ENCODE measurements around the gene TDRD10. TPM values are rescaled to one million over a fixed set of nuclear protein-coding genes. Genes with fewer than 3 reads are reported as not detected.
"Not testable (repeated sequence)": the region's sequence is repeated elsewhere in the genome, so short reads cannot be mapped to it uniquely, and the experiment has no call there.

The TDRD10 gene
- total RNA-seq, 2 experiments from 2014 or later = not detected

- H3K9me3 Mint-ChIP-seq = no peaks in the 10 kb centered on the region
- peaks cover 8% of the 10 kb centered on the region for H3K4me1 Mint-ChIP-seq
- no peak for DNase-seq
- H3K36me3 Mint-ChIP-seq = no peaks in the 10 kb centered on the region
- H3K27ac Mint-ChIP-seq = no peak overlapping the region
- no peak overlapping the region for H3K4me3 Mint-ChIP-seq
- no peaks in the 10 kb centered on the region for H3K27me3 Mint-ChIP-seq
These were observed 32.0 kb upstream of the TDRD10 start for GRCh38 chr1:154469844-154470560.

DNA sequence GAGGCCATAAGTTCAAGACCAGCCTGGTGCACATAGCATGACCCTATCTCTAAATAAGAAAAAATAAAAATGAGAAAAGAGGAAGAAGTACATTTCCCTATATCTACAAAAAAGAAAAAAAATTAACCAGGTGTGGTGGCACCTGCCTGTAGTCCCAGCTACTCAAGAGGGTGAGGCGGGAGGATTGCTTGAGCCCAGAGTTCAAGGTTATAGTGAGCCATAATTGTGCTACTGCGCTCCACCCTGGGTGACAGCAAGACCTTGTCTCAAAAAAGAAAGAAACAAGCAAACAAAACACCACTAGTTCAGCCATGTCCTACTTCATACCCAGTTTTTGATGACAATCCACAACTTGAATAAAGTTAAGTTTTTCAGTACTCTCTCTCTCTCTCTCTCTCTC is 30.7 kb upstream of the TDRD10 start:
- Mint-ChIP-seq H3K27ac (no peak overlapping the region), H3K4me3 (no peak overlapping the region), H3K27me3 (no peaks in the 10 kb centered on the region), H3K36me3 (no peaks in the 10 kb centered on the region), H3K9me3 (no peaks in the 10 kb centered on the region), H3K4me1 (peaks cover 2% of the 10 kb centered on the region)
- no peak for DNase-seq

DNA sequence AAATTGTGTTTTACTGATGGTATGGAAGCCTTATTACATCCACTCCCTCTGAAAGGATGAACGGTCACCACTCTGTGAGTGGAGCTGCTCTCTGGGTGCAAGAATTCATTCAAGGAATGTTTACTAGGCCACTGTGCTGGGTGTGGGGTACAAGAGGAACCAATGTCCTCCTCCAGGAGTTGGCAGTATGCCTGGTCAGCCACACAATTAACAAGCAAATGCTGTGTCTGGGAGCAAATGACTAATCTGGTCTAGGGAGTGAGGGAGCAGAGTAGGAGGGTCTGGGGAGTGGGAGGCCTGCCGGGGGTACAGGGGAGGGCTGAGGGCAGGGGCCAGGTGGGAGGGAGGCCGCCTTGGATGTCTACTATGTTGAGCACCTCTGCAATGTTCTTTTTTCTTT is 27.2 kb upstream of the TDRD10 start:
- H3K27ac Mint-ChIP-seq = no peak overlapping the region
- H3K27me3 Mint-ChIP-seq = no peaks in the 10 kb centered on the region
- H3K36me3 Mint-ChIP-seq = no peaks in the 10 kb centered on the region
- no peak for DNase-seq
- H3K9me3 Mint-ChIP-seq = no peaks in the 10 kb centered on the region
- H3K4me3 Mint-ChIP-seq = no peak overlapping the region
- peaks cover 16% of the 10 kb centered on the region for H3K4me1 Mint-ChIP-seq

- Mint-ChIP-seq H3K4me3 (no peak overlapping the region), H3K27ac (no peak overlapping the region), H3K36me3 (no peaks in the 10 kb centered on the region), H3K9me3 (no peaks in the 10 kb centered on the region), H3K27me3 (no peaks in the 10 kb centered on the region), H3K4me1 (peaks cover 16% of the 10 kb centered on the region)
- no peak for DNase-seq
These were observed 25.2 kb upstream of the TDRD10 start for GRCh38 chr1:154476791-154477190.

DNA sequence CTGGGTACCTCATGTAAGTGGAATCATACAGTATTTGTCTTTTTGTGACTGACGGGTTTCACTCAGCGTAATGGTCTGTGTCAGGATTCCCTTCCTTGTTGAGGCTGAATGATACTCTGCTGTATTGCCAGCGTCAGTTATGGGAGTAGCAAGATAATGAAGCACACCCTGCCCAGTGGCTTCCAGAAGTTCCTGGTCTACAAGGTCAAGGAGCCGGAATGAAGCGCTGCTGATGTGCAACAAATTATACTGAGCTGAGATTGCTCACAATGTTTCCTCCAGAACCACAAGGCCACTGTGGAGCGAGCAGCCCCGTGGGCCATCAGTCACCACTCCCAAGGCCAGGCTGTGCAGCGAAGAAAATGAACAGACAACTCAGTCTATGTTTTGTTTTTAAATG is 24.0 kb upstream of the TDRD10 start:
- H3K9me3 Mint-ChIP-seq = no peaks in the 10 kb centered on the region
- peaks cover 16% of the 10 kb centered on the region for H3K4me1 Mint-ChIP-seq
- no peak overlapping the region for H3K4me3 Mint-ChIP-seq
- H3K27me3 Mint-ChIP-seq = no peaks in the 10 kb centered on the region
- H3K27ac Mint-ChIP-seq = no peak overlapping the region
- no peak for DNase-seq
- H3K36me3 Mint-ChIP-seq = no peaks in the 10 kb centered on the region

DNA sequence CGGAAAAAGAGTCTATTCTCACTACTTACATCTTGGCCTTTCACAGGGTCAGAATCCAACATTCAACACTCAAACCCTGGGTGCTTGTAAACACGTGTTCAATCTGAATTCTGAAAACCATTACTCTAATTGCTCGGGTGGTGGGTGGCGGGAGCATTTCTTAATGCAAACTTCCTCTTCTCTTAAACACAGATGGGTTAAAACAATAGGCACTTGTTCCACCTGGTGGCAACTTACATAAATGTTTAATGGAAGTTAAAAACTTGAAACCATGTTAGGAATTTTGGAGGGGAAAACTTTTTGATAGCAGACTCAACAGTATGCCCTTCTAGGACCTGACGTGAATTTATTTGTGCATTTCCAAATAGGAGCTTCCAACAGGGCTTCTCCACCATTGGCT is 23.4 kb upstream of the TDRD10 start:
- Mint-ChIP-seq H3K27ac (no peak overlapping the region), H3K36me3 (no peaks in the 10 kb centered on the region), H3K4me3 (no peak overlapping the region), H3K9me3 (no peaks in the 10 kb centered on the region), H3K4me1 (peaks cover 16% of the 10 kb centered on the region), H3K27me3 (peaks cover 5% of the 10 kb centered on the region)
- no peak for DNase-seq

DNA sequence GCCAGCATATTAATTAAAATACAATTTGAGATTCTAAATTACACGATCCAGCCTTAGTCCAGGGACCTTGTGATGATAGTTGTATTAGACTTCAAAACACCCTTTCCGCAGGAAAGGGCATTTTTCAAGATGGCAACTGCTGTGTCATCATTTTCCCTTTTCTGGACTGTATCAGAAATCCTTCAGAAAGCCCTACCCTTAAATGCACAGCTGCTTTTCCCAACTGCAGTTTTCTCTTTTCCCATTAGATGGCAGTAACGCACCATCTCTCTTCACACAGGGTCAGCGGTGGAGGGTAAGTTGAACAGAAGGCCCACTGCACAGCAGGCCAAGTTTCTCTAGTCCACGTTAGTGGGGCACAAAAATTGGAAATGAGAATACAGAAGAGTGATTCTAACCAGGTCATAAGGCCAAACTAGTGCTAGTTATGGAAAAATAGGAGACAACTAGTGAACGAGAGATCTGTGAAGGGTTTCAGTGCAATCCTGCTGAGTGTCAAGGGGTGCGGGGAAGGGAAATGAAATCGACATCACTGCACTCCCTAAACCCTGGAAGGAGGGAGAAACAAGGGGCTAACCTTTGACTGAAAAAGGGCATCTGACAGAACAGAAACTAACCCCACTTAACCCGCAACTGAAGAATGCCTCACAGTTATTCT is 22.1 kb upstream of the TDRD10 start:
- Mint-ChIP-seq H3K36me3 (no peaks in the 10 kb centered on the region), H3K4me3 (no peak overlapping the region), H3K27ac (no peak overlapping the region), H3K9me3 (no peaks in the 10 kb centered on the region), H3K27me3 (peaks cover 10% of the 10 kb centered on the region), H3K4me1 (peaks cover 16% of the 10 kb centered on the region)
- peak; percentile 61 for DNase-seq

GRCh38 chr1:154481053-154481452 is 21.0 kb upstream of the TDRD10 start:
- H3K27me3 Mint-ChIP-seq = peaks cover 13% of the 10 kb centered on the region
- peaks cover 16% of the 10 kb centered on the region for H3K4me1 Mint-ChIP-seq
- DNase-seq = no peak
- no peaks in the 10 kb centered on the region for H3K9me3 Mint-ChIP-seq
- no peak overlapping the region for H3K27ac Mint-ChIP-seq
- no peak overlapping the region for H3K4me3 Mint-ChIP-seq
- H3K36me3 Mint-ChIP-seq = no peaks in the 10 kb centered on the region

DNA sequence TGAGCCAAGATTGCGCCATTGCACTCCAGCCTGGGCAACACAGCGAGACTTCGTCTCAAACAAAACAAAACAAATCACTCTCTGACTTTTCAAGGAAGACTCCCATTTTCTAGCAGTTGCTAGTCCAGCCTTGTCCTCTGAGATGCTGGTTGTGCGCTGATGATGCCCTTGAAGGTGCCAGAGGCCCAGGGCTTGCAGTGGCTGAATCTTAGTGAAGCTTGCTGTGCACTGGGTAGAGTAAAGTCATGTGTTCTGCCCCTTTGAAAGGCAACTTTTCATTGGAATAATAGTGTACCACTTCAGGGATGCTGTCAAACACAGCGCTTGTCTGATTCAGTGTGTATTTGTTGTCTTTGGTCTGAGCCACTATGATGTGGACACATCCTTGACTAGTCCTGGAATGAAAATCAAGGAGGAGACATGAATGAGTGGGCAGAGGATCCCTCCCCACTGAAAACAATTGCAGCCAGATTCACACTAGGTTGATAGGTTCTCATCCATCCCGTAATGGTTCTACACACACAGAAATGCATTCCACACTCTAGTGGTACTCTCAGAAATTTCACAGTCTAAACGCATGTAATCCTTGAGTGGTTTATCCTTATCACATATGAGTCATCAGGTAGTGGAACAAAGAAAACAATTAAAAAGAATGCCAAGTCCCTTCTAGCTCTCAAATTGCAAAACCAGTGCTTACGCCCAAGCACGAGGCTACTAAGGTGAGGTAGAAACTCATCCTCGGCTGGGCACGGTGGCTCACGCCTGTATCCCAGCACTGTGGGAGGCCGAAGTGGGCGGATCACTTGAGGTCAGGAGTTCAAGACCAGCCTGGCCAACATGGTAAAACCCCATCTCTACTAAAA is 17.8 kb upstream of the TDRD10 start:
- Mint-ChIP-seq H3K27me3 (peaks cover 13% of the 10 kb centered on the region), H3K36me3 (no peaks in the 10 kb centered on the region), H3K27ac (no peak overlapping the region), H3K4me1 (no peaks in the 10 kb centered on the region), H3K9me3 (no peaks in the 10 kb centered on the region), H3K4me3 (no peak overlapping the region)
- DNase-seq = no peak

- H3K4me3 Mint-ChIP-seq = no peak overlapping the region
- no peak overlapping the region for H3K27ac Mint-ChIP-seq
- H3K36me3 Mint-ChIP-seq = no peaks in the 10 kb centered on the region
- peaks cover 13% of the 10 kb centered on the region for H3K27me3 Mint-ChIP-seq
- H3K4me1 Mint-ChIP-seq = no peaks in the 10 kb centered on the region
- no peak for DNase-seq
- H3K9me3 Mint-ChIP-seq = no peaks in the 10 kb centered on the region
These were observed 16.9 kb upstream of the TDRD10 start for GRCh38 chr1:154485106-154485505.

DNA sequence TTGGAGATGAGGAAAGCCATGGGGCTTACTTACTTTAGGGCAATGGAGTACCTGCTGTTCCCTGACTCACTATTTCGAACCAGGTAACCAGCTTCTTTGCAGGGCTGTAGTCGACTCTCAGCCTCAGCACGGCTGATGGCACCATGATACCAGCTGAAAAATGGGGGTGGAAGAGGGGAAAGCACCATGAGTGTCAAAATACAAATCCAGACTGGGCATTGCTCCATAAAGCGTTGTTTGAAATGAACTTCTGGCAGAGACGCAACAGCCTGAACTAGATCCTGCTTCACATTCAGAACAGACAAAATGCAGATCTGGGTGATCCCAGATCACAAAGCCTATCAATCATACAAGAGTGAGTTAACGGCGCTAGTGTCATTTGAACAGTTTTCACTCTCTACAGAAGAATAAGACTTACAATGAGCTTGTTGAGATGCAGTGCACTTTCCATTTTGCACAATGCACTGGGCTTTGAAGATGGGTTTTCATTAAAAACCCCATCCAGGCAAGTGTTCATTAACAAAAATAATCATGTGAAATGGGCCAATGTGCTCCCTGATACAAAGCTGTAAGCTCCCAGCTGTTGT is 16.0 kb upstream of the TDRD10 start:
- Mint-ChIP-seq H3K36me3 (no peaks in the 10 kb centered on the region), H3K4me3 (no peak overlapping the region), H3K4me1 (no peaks in the 10 kb centered on the region), H3K9me3 (no peaks in the 10 kb centered on the region), H3K27ac (no peak overlapping the region), H3K27me3 (peaks cover 13% of the 10 kb centered on the region)
- DNase-seq = no peak

DNA sequence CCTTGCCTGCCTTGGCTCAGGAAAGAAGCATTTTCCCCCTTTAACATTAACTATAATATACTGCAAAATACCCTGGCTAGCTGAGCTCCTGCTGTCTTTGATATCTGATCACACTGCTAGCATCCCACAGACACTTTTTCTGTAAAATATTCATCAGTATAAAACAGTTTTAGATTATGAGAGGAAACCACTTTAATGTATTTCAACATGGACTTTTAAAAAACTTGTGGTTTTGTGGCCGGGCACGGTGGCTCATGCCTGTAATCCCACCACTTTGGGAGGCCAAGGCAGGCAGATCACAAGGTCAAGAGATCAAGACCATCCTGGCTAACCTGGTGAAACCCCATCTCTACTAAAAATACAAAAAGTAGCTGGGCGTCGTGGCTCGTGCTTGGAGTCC is 15.3 kb upstream of the TDRD10 start:
- H3K4me3 Mint-ChIP-seq, H3K36me3 Mint-ChIP-seq, DNase-seq, H3K9me3 Mint-ChIP-seq, H3K27ac Mint-ChIP-seq, H3K4me1 Mint-ChIP-seq: not testable (repeated sequence)
- H3K27me3 Mint-ChIP-seq = peaks cover 13% of the 10 kb centered on the region

DNA sequence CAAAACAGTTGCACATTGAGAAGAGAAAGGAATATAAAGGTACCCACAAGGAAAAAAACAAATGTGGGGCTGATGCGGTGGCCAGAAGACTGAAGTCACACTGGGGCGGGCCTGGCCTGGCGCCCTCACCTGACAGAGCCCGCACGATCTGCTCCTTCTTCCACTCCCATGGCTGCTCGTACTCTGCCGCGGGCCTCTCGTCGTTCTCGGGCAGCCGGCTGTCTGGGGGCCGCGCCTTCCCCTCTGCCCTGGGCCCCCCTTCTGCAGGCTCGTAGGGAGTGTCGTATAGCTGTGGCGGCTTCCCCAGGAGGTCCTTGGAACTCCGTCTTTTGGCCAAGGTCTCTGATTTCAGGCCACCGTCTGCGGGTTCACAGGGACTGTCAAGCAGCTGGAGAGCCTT is 13.1 kb upstream of the TDRD10 start:
- Mint-ChIP-seq H3K9me3 (no peaks in the 10 kb centered on the region), H3K36me3 (no peaks in the 10 kb centered on the region), H3K4me3 (no peak overlapping the region), H3K27ac (no peak overlapping the region), H3K4me1 (peaks cover 13% of the 10 kb centered on the region), H3K27me3 (peaks cover 8% of the 10 kb centered on the region)
- no peak for DNase-seq

GRCh38 chr1:154489695-154490274 is 12.2 kb upstream of the TDRD10 start:
- Mint-ChIP-seq H3K4me3 (no peak overlapping the region), H3K9me3 (no peaks in the 10 kb centered on the region), H3K27ac (no peak overlapping the region), H3K27me3 (peaks cover 3% of the 10 kb centered on the region), H3K4me1 (peaks cover 13% of the 10 kb centered on the region), H3K36me3 (no peaks in the 10 kb centered on the region)
- no peak for DNase-seq

- DNase-seq = no peak
- H3K36me3 Mint-ChIP-seq = no peaks in the 10 kb centered on the region
- no peak overlapping the region for H3K27ac Mint-ChIP-seq
- peaks cover 3% of the 10 kb centered on the region for H3K27me3 Mint-ChIP-seq
- H3K9me3 Mint-ChIP-seq = no peaks in the 10 kb centered on the region
- peaks cover 13% of the 10 kb centered on the region for H3K4me1 Mint-ChIP-seq
- no peak overlapping the region for H3K4me3 Mint-ChIP-seq
These were observed 11.7 kb upstream of the TDRD10 start for GRCh38 chr1:154490317-154490716.

All from activated naive CD8-positive, alpha-beta T cell treated with anti-CD3 and anti-CD28 coated beads for 36 hours (primary cell).